HCT116 (cell line): Measurements from ENCODE around the gene OSBPL8. TPM values are rescaled to one million over a fixed set of nuclear protein-coding genes. Genes with fewer than 3 reads are reported as not detected.
A peak's percentile ranks its signal among the peaks of the same experiment; 100 is the strongest.

Experiments used
- ATAC-seq: fragments of 200-7000 bp; cut with Tn5 transposase; 2 replicates; pipeline ENCODE4 v1.9.1; 2020; ENCODE audit warnings: mild to moderate bottlenecking, moderate library complexity
- BruUV-seq: library from RNA; stranded (reverse); fragments of 400-500 nt; replicated peaks from 2 replicates; lab custom pipeline; 2021; lab: Mats Ljungman, UMichigan
- CTCF ChIA-PET: fragments of 300-600 bp; sonication (Branson Sonifier 250); formaldehyde crosslinking; loops from one replicate; lab custom pipeline; 2021; ENCODE audit warnings: antibody characterized with exemption; lab: Charles Lee
- POLR2A ChIA-PET: fragments of 300-600, 350-600 bp; sonication (Branson Sonifier 250); formaldehyde crosslinking; loops from one replicate; lab custom pipeline; 2021; ENCODE audit warnings: antibody characterized with exemption; lab: Charles Lee
- RAD21 ChIA-PET, 2 experiments: fragments of 300-600 bp; sonication (Branson Sonifier 250); formaldehyde crosslinking; loops; one replicate each; lab custom pipeline; 2023; ENCODE audit warnings: low total read pairs in 2 of 2; ENCODE audit not compliant: uncharacterized antibody in 2 of 2, unreplicated experiment in 2 of 2, low non-redundant PET in 1 of 2; lab: Charles Lee
- DNase-seq: peaks from one replicate; pipeline ENCODE4 v3.0.0-alpha.2; 2010; ENCODE audit warnings: low read depth, low spot score
- H2AFZ ChIP-seq: fragments of 200-600 bp; shearing (Covaris generic), sonication (generic); 2 replicates; pipeline ENCODE4 v1.6.1; 2017; ENCODE audit warnings: low read depth, mixed run types, mixed read lengths, antibody characterized with exemption, low read length; ENCODE audit not compliant: poor library complexity, severe bottlenecking
- H3K27ac ChIP-seq: 2 replicates; pipeline ENCODE4 v1.5.1; 2012; ENCODE audit warnings: low read depth, low read length
- H3K27me3 ChIP-seq: fragments of 200-600 bp; sonication (generic); 2 replicates; pipeline ENCODE4 v1.6.1; 2016; ENCODE audit warnings: mixed run types, low read length, mixed read lengths; ENCODE audit not compliant: insufficient read depth
- H3K36me3 ChIP-seq, 2 experiments: fragments of 200-500 bp in 1 of 2; fragments of 200-600 bp in 1 of 2; sonication (Bioruptor generic) in 1 of 2; sonication (generic) in 1 of 2; 2 replicates each; pipeline versions ENCODE4 v1.5.1 to v1.6.1; 2014 to 2016; ENCODE audit warnings: low read length in 2 of 2, inconsistent platforms in 1 of 2, mixed read lengths in 1 of 2, mixed run types in 1 of 2; ENCODE audit not compliant: insufficient read depth in 2 of 2, control insufficient read depth in 1 of 2
- H3K4me1 ChIP-seq, 2 experiments: fragments of 200-600 bp in 1 of 2; sonication (generic) in 1 of 2; 2 replicates each; pipeline versions ENCODE4 v1.5.1 to v1.6.1; 2012 to 2017; ENCODE audit warnings: low read length in 2 of 2, inconsistent platforms in 1 of 2, mild to moderate bottlenecking in 1 of 2, mixed read lengths in 1 of 2, mixed run types in 1 of 2, moderate library complexity in 1 of 2; ENCODE audit not compliant: insufficient read depth in 2 of 2, control insufficient read depth in 1 of 2
- H3K4me2 ChIP-seq: fragments of 200-600 bp; sonication (generic); 2 replicates; pipeline ENCODE4 v1.6.1; 2017; ENCODE audit warnings: mixed run types, low read length, mixed read lengths
- H3K4me3 ChIP-seq, 2 experiments: fragments of 200-600 bp in 1 of 2; sonication (generic) in 1 of 2; replicated peaks in 1 of 2; 2 replicates each; pipeline ENCODE4 v1.5.1; 2011 to 2016; ENCODE audit warnings: low read length in 2 of 2, control low read depth in 1 of 2, low read depth in 1 of 2, mild to moderate bottlenecking in 1 of 2, mixed read lengths in 1 of 2, mixed run types in 1 of 2
- H3K79me2 ChIP-seq: fragments of 200-600 bp; sonication (generic); 2 replicates; pipeline ENCODE4 v1.6.1; 2017; ENCODE audit warnings: mild to moderate bottlenecking, mixed run types, low read length, moderate library complexity, mixed read lengths; ENCODE audit not compliant: insufficient read depth
- H3K9ac ChIP-seq: fragments of 200-600 bp; sonication (generic); 2 replicates; pipeline ENCODE4 v1.6.1; 2016; ENCODE audit warnings: low read length, mixed read lengths
- H3K9me2 ChIP-seq: fragments of 200-600 bp; sonication (generic), shearing (Covaris generic); 2 replicates; pipeline ENCODE4 v1.6.1; 2017; ENCODE audit warnings: mixed run types, mild to moderate bottlenecking, moderate library complexity; ENCODE audit not compliant: insufficient read depth
- H3K9me3 ChIP-seq, 2 experiments: fragments of 200-500 bp in 1 of 2; fragments of 200-600 bp in 1 of 2; sonication (Bioruptor generic) in 1 of 2; sonication (generic) in 1 of 2; 2 replicates each; pipeline ENCODE4 v1.6.1; 2014 to 2017; ENCODE audit warnings: low read length in 2 of 2, mixed read lengths in 2 of 2, inconsistent platforms in 1 of 2, low read depth in 1 of 2, mild to moderate bottlenecking in 1 of 2, mixed run types in 1 of 2, moderate library complexity in 1 of 2; ENCODE audit not compliant: control insufficient read depth in 1 of 2, insufficient read depth in 1 of 2
- H4K20me1 ChIP-seq: fragments of 200-600 bp; sonication (generic), shearing (Covaris generic); 2 replicates; pipeline ENCODE4 v1.6.1; 2017; ENCODE audit warnings: mixed run types, mild to moderate bottlenecking, moderate library complexity; ENCODE audit not compliant: insufficient read depth
- CBX3 ChIP-seq: IDR thresholded peaks from 2 replicates; pipeline ENCODE4 v1.6.1; 2012; ENCODE audit warnings: low read depth
- EGR1 ChIP-seq: IDR thresholded peaks from 2 replicates; pipeline ENCODE4 v1.6.1; 2012; ENCODE audit warnings: low read depth
- EZH2 ChIP-seq: fragments of 200-600 bp; sonication (generic); IDR thresholded peaks from 2 replicates; pipeline ENCODE4 v1.6.1; 2017; ENCODE audit warnings: antibody characterized with exemption, mixed run types
- EZH2phosphoT487 ChIP-seq: fragments of 200-600 bp; IDR thresholded peaks from 2 replicates; pipeline ENCODE4 v1.6.1; 2018; ENCODE audit warnings: antibody characterized with exemption, borderline replicate concordance
- FOSL1 ChIP-seq: IDR thresholded peaks from 2 replicates; pipeline ENCODE4 v1.6.1; 2012; ENCODE audit warnings: low read depth
- JUND ChIP-seq: IDR thresholded peaks from 2 replicates; pipeline ENCODE4 v1.6.1; 2012
- MAX ChIP-seq: IDR thresholded peaks from 2 replicates; pipeline ENCODE4 v1.6.1; 2012
- POLR2A ChIP-seq: IDR thresholded peaks from 2 replicates; pipeline ENCODE4 v1.7.0; 2011; ENCODE audit warnings: borderline replicate concordance; ENCODE audit not compliant: insufficient read depth, insufficient read length; ENCODE audit errors: extremely low read depth
- RAD21 ChIP-seq: IDR thresholded peaks from 2 replicates; pipeline ENCODE4 v1.6.1; 2012; ENCODE audit warnings: low read depth, mild to moderate bottlenecking
- SP1 ChIP-seq: IDR thresholded peaks from 2 replicates; pipeline ENCODE4 v1.6.1; 2012; ENCODE audit warnings: low read depth
- YY1 ChIP-seq: IDR thresholded peaks from 2 replicates; pipeline ENCODE4 v1.6.1; 2011; ENCODE audit warnings: low read length, low read depth, moderate library complexity, mild to moderate bottlenecking; ENCODE audit not compliant: insufficient replicate concordance; ENCODE audit errors: extremely low read depth
- ZFX ChIP-seq: fragments of 450-650 bp; IDR thresholded peaks from 2 replicates; pipeline ENCODE4 v1.6.1; 2017
- ZNF274 ChIP-seq: fragments of 200-500 bp; sonication (Bioruptor generic); IDR thresholded peaks from 2 replicates; pipeline ENCODE4 v1.6.1; 2014; ENCODE audit warnings: mild to moderate bottlenecking, low read depth, low read length, inconsistent platforms
- intact Hi-C: fragments of 100-400 bp; cut with micrococcal nuclease; formaldehyde crosslinking; loops from 2 replicates; pipeline ENCODE4 v1.10.0; 2022
- total RNA-seq: library from RNA; stranded (reverse); gene quantifications from one replicate; pipeline ENCODE4 v1.2.1, GENCODE V29; 2021; ENCODE audit not compliant: unreplicated experiment

OSBPL8 gene
- total RNA-seq, 1 experiment from 2014 or later = 115 TPM

GRCh38 chr12:76421046-76421445 lies 138.5 kb downstream of the OSBPL8 start:
- no peak overlapping the region for H2AFZ ChIP-seq
- no peak overlapping the region for H3K4me3 ChIP-seq
- DNase-seq = no peak
- TF ChIP-seq RAD21 (no peak), MAX (no peak), EGR1 (no peak), POLR2A (no peak), SP1 (no peak), EZH2 (no peak), YY1 (no peak), FOSL1 (no peak), JUND (no peak), CBX3 (no peak)
- TF ChIP-seq, all 23 proteins: peak for 0
- H3K9me2 ChIP-seq = no peaks in the 10 kb centered on the region
- peaks cover 0 to 5% of the 10 kb centered on the region in 2 experiments; a peak in 1 of 4 replicates for H3K36me3 ChIP-seq
- peaks cover 24% of the 10 kb centered on the region for H3K79me2 ChIP-seq
- no peak overlapping the region for H3K4me2 ChIP-seq
- H3K27me3 ChIP-seq = no peaks in the 10 kb centered on the region
- no peak for ATAC-seq
- H3K27ac ChIP-seq = peak overlapping the region; percentile 61; the same call in 1 of the 2 replicates
- ChIA-PET CTCF (no interaction called here), POLR2A (no interaction called here), RAD21 (no interaction called here)
- intact Hi-C loops = no loop called here
- H3K9me3 ChIP-seq = peaks cover 6 to 9% of the 10 kb centered on the region in 2 experiments; a peak in 2 of 4 replicates
- no peaks in the 10 kb centered on the region for H4K20me1 ChIP-seq
- no peak overlapping the region for H3K9ac ChIP-seq
- no TSS peak for BruUV-seq
- no peaks in the 10 kb centered on the region for H3K4me1 ChIP-seq

- no peak for ATAC-seq
- BruUV-seq = no TSS peak
Observed at GRCh38 chr12:76420222-76420621, 139.3 kb downstream of the OSBPL8 start.

More at GRCh38 chr12:76420222-76420621, 139.3 kb downstream of the OSBPL8 start:
- Histone ChIP-seq H3K4me3 (no peak overlapping the region), H3K9me3 (peaks cover 2 to 4% of the 10 kb centered on the region in 2 experiments; a peak in 2 of 4 replicates), H3K79me2 (peaks cover 17% of the 10 kb centered on the region), H2AFZ (no peak overlapping the region), H3K4me2 (no peak overlapping the region), H3K4me1 (no peaks in the 10 kb centered on the region), H4K20me1 (no peaks in the 10 kb centered on the region), H3K36me3 (0 out of 4 replicates have a peak, but pooled peaks cover 0 to under 1% of the 10 kb centered on the region in 2 experiments), H3K27me3 (no peaks in the 10 kb centered on the region), H3K9ac (no peak overlapping the region), H3K27ac (no peak overlapping the region), H3K9me2 (no peaks in the 10 kb centered on the region)
- TF ChIP-seq ZNF274 (no peak), EZH2phosphoT487 (no peak), JUND (no peak), RAD21 (no peak), ZFX (no peak)
- POLR2A ChIA-PET = no interaction called here
- RAD21 ChIA-PET = no interaction called here
- CTCF ChIA-PET = no interaction called here
- no peak for DNase-seq
- intact Hi-C loops = no loop called here
